CD14-positive monocyte (primary cell): ENCODE data around the gene RASL11B. TPM values are rescaled to one million over a fixed set of nuclear protein-coding genes. Genes with fewer than 3 reads are reported as not detected.
A peak's percentile ranks its signal among the peaks of the same experiment; 100 is the strongest.

ENCODE experiments used
- DNase-seq, 3 donors: peaks; one replicate each; pipeline ENCODE4 v3.0.0-alpha.2; 2011 to 2022
- H2AFZ ChIP-seq: 2 replicates; pipeline ENCODE4 v1.6.0; 2012; ENCODE audit warnings: mild to moderate bottlenecking, low read depth, low read length, inconsistent platforms; ENCODE audit not compliant: insufficient read depth, poor library complexity, severe bottlenecking
- H3K27ac ChIP-seq, 2 donors: 1 replicate in 1 of 2; 2 replicates in 1 of 2; pipeline ENCODE4 v1.5.1; 2012 to 2013; ENCODE audit warnings: low read length in 2 of 2, control low read depth in 1 of 2, inconsistent platforms in 1 of 2, low read depth in 1 of 2, mild to moderate bottlenecking in 1 of 2
- H3K27me3 ChIP-seq, 2 donors: one replicate each; pipeline versions ENCODE4 v1.6.0 to v1.6.1; 2011 to 2013; ENCODE audit warnings: low read length in 2 of 2; ENCODE audit not compliant: control insufficient read depth in 2 of 2, insufficient read depth in 2 of 2
- H3K36me3 ChIP-seq, 2 donors: replicated peaks in 1 of 2; 1 replicate in 1 of 2; 2 replicates in 1 of 2; pipeline versions ENCODE4 v1.5.1 to v1.6.1; 2012 to 2013; ENCODE audit warnings: low read length in 2 of 2, control low read depth in 1 of 2, inconsistent platforms in 1 of 2, mild to moderate bottlenecking in 1 of 2; ENCODE audit not compliant: insufficient read depth in 2 of 2, control insufficient read depth in 1 of 2
- H3K4me1 ChIP-seq, 2 donors: 1 replicate in 1 of 2; 2 replicates in 1 of 2; pipeline versions ENCODE4 v1.5.1 to v1.6.1; 2012 to 2013; ENCODE audit warnings: low read length in 2 of 2, control low read depth in 1 of 2, inconsistent platforms in 1 of 2, mild to moderate bottlenecking in 1 of 2, moderate library complexity in 1 of 2; ENCODE audit not compliant: insufficient read depth in 2 of 2, control insufficient read depth in 1 of 2
- H3K4me2 ChIP-seq: replicated peaks from 2 replicates; pipeline ENCODE3; 2012; ENCODE audit warnings: low read length, moderate library complexity, mild to moderate bottlenecking; ENCODE audit not compliant: poor library complexity, severe bottlenecking; ENCODE audit errors: extremely low read depth
- H3K4me3 ChIP-seq, 3 experiments: fragments of 200-600 bp in 1 of 3; sonication (generic) in 1 of 3; replicated peaks in 1 of 3; 1 replicate in 2 of 3; 2 replicates in 1 of 3; pipeline ENCODE4 v1.5.1; 2011 to 2013; ENCODE audit warnings: low read length in 3 of 3, mild to moderate bottlenecking in 3 of 3, control low read depth in 2 of 3, low read depth in 2 of 3, inconsistent platforms in 1 of 3, moderate library complexity in 1 of 3
- H3K79me2 ChIP-seq: 2 replicates; pipeline ENCODE4 v1.6.0; 2012; ENCODE audit warnings: mild to moderate bottlenecking, control low read depth, inconsistent platforms, low read length, moderate library complexity; ENCODE audit not compliant: insufficient read depth
- H3K9ac ChIP-seq: 2 replicates; pipeline ENCODE4 v1.6.0; 2017; ENCODE audit warnings: low read length, mild to moderate bottlenecking; ENCODE audit not compliant: insufficient read depth, poor library complexity, severe bottlenecking
- H3K9me3 ChIP-seq, 2 donors: replicated peaks in 1 of 2; 1 replicate in 1 of 2; 2 replicates in 1 of 2; pipeline versions ENCODE4 v1.5.1 to v1.6.1; 2012 to 2013; ENCODE audit warnings: low read length in 2 of 2, control low read depth in 1 of 2; ENCODE audit not compliant: control insufficient read depth in 1 of 2, insufficient read depth in 1 of 2
- H4K20me1 ChIP-seq: 2 replicates; pipeline ENCODE4 v1.6.0; 2012; ENCODE audit warnings: mild to moderate bottlenecking, low read length, control low read depth, moderate library complexity; ENCODE audit not compliant: insufficient read depth
- H3K27ac Mint-ChIP-seq, 7 donors: one replicate each; pipeline ENCODE4 v1.8.0; 2020; ENCODE audit warnings: mild to moderate bottlenecking in 7 of 7, mixed read lengths in 7 of 7, moderate library complexity in 6 of 7, inconsistent platforms in 2 of 7
- H3K27me3 Mint-ChIP-seq, 3 donors: one replicate each; pipeline ENCODE4 v1.8.0; 2021 to 2022; ENCODE audit warnings: low read depth in 3 of 3, mild to moderate bottlenecking in 3 of 3, mixed read lengths in 3 of 3, moderate library complexity in 3 of 3, inconsistent platforms in 1 of 3
- H3K36me3 Mint-ChIP-seq, 2 donors: one replicate each; pipeline ENCODE4 v1.8.0; 2020; ENCODE audit warnings: mixed read lengths in 2 of 2, inconsistent platforms in 1 of 2, mild to moderate bottlenecking in 1 of 2
- H3K4me1 Mint-ChIP-seq: one replicate; pipeline ENCODE4 v1.8.0; 2020; ENCODE audit warnings: mild to moderate bottlenecking, mixed read lengths
- H3K4me3 Mint-ChIP-seq, 2 donors: one replicate each; pipeline ENCODE4 v1.8.0; 2020; ENCODE audit warnings: mild to moderate bottlenecking in 2 of 2, mixed read lengths in 2 of 2, moderate library complexity in 1 of 2
- H3K9me3 Mint-ChIP-seq, 7 donors: one replicate each; pipeline ENCODE4 v1.8.0; 2020 to 2022; ENCODE audit warnings: mixed read lengths in 7 of 7, mild to moderate bottlenecking in 6 of 7, moderate library complexity in 6 of 7, inconsistent platforms in 2 of 7
- WGBS: methylation state at CpG from one replicate; pipeline ENCODE4 v1.1.5; 2013; ENCODE audit warnings: missing lambda C conversion rate; ENCODE audit not compliant: insufficient coverage; 5-methylcytosine and 5-hydroxymethylcytosine counted together
- intact Hi-C, 2 donors: fragments of 100-400 bp; cut with micrococcal nuclease; formaldehyde crosslinking; loops; one replicate each; pipeline versions ENCODE4 v1.15.0 to v1.15.1; 2023
- polyA plus RNA-seq, 3 donors: library from polyadenylated mRNA; depleted of rRNA in 1 of 3; unstranded in 2 of 3; stranded (reverse) in 1 of 3; fragments of 300-500 nt in 2 of 3; fragments of >200 nt in 1 of 3; fragmentation: Illumina TruSeq in 2 of 3; gene quantifications; 1 replicate in 2 of 3; 2 replicates in 1 of 3; pipeline ENCODE4 v1.2.3, GENCODE V29; 2012 to 2021
- TF ChIP-seq, protein P1 (sequence below): fragments of 200-600 bp; IDR thresholded peaks from one replicate; pipeline ENCODE4 v1.8.0; 2022; ENCODE audit warnings: antibody characterized with exemption, mild to moderate bottlenecking

The RASL11B gene
- polyA plus RNA-seq, 3 donors: not detected

DNA sequence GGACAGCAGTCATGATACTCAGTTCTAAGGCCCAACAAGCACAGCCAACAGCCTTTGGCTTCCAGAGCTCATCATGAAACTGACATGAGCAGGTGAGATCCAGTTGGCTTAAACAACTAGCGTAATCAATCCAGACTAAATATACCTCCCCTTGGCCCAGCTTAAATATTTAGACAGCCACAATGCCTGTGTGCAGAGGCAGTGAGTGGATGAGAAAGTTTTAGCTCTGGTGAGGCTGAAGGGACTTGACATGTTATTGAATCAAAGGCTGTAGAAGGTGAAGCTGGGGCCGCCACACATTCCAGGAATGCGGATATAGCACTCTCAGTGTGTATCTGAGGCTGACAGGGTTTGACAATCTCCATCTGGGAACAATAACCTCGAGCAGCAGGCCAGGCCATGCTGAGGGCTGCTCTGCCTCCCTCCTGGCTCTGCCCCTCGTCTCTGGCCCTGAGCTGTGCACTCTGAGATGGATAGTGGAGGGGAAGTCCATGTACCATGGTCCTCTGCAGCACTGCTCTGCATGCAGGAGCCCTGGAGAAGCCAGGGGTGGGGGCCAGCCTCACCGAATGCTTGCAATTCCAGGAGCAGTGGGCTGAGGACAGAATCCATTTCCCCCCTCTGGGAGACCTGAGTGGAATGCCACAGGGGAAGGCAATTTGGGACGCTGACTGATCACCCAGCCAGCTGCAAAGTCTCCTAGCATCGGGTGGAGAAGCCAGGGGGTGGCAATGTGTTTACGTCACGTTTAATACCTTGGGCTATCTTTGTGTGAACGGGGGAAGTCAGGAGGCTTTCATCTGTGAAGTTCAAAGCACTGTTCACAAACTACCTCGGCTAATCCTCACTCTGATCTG, 37.3 kb upstream of the RASL11B start:
- no peak for DNase-seq
- H2AFZ ChIP-seq: no peak overlapping the region
- no peak overlapping the region for H3K9ac ChIP-seq
- no peak overlapping the region for H3K27ac ChIP-seq
- H3K27me3 ChIP-seq: no peaks in the 10 kb centered on the region
- Mint-ChIP-seq H3K4me3 (no peak overlapping the region), H3K9me3 (peaks cover 0 to 2% (median 0%) of the 10 kb centered on the region in 7 donors), H3K36me3 (no peaks in the 10 kb centered on the region), H3K4me1 (no peaks in the 10 kb centered on the region), H3K27ac (no peak overlapping the region), H3K27me3 (peaks cover 0 to 2% (median 0%) of the 10 kb centered on the region in 3 donors)
- no peaks in the 10 kb centered on the region for H3K9me3 ChIP-seq
- WGBS: 91% methylated on average over 8 of the region's 12 CpGs
- H4K20me1 ChIP-seq: no peaks in the 10 kb centered on the region
- intact Hi-C loops: no loop called here
- TF ChIP-seq, protein P1, sequence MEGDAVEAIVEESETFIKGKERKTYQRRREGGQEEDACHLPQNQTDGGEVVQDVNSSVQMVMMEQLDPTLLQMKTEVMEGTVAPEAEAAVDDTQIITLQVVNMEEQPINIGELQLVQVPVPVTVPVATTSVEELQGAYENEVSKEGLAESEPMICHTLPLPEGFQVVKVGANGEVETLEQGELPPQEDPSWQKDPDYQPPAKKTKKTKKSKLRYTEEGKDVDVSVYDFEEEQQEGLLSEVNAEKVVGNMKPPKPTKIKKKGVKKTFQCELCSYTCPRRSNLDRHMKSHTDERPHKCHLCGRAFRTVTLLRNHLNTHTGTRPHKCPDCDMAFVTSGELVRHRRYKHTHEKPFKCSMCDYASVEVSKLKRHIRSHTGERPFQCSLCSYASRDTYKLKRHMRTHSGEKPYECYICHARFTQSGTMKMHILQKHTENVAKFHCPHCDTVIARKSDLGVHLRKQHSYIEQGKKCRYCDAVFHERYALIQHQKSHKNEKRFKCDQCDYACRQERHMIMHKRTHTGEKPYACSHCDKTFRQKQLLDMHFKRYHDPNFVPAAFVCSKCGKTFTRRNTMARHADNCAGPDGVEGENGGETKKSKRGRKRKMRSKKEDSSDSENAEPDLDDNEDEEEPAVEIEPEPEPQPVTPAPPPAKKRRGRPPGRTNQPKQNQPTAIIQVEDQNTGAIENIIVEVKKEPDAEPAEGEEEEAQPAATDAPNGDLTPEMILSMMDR: no peak
- H3K4me2 ChIP-seq: no peak overlapping the region
- H3K4me3 ChIP-seq: no peak overlapping the region
- H3K36me3 ChIP-seq: no peaks in the 10 kb centered on the region
- H3K79me2 ChIP-seq: no peaks in the 10 kb centered on the region
- no peaks in the 10 kb centered on the region for H3K4me1 ChIP-seq

DNA sequence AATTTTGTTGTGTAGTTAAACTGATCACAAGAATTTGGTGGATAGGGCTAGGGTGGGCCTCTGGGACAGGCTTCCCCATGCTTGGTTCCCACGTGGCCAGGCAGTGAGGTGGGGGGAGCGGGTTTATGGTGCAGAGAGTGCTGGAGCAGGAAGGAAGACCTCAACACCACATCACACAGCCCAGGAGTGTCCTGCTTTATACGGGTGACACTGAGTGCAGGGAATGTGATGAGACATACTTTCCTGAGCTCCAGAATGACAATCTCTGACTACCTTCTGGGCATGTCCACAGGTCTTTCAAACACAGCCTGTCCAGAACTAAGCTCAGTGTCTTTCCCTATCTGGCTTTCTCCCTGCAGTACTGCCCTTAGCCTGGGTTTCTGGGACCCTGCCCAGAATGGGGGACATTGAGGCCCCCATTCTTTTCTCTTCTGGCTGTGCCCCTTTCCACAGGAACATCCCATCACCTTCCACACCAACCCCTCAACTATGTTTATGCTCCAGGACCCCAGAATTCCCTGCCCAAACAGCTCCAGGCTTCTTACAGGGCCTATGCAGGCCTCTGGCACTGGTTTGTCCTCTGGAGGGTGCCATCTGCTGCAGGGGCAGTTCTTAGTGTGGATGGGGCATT, 36.5 kb upstream of the RASL11B start:
- H3K27ac ChIP-seq: no peak overlapping the region
- no peaks in the 10 kb centered on the region for H3K79me2 ChIP-seq
- H3K27me3 ChIP-seq: no peaks in the 10 kb centered on the region
- TF ChIP-seq, protein P1: no peak
- no peak overlapping the region for H2AFZ ChIP-seq
- H4K20me1 ChIP-seq: no peaks in the 10 kb centered on the region
- WGBS: 71% methylated on average over 1 of the region's 3 CpGs
- DNase-seq: no peak
- no peak overlapping the region for H3K9ac ChIP-seq
- Mint-ChIP-seq H3K4me1 (no peaks in the 10 kb centered on the region), H3K4me3 (no peak overlapping the region), H3K36me3 (no peaks in the 10 kb centered on the region), H3K27ac (peak overlapping the region in 1 of 7 donors; percentile 22), H3K27me3 (peaks cover 0 to 2% (median 0%) of the 10 kb centered on the region in 3 donors), H3K9me3 (peaks cover 0 to 2% (median 0%) of the 10 kb centered on the region in 7 donors)
- no peak overlapping the region for H3K4me2 ChIP-seq
- H3K4me1 ChIP-seq: no peaks in the 10 kb centered on the region
- no peak overlapping the region for H3K4me3 ChIP-seq
- no peaks in the 10 kb centered on the region for H3K9me3 ChIP-seq
- intact Hi-C loops: no loop called here
- H3K36me3 ChIP-seq: no peaks in the 10 kb centered on the region
